HepG2 (cell line): Measurements from ENCODE around the gene CTNNBL1. TPM values are rescaled to one million over a fixed set of nuclear protein-coding genes. Genes with fewer than 3 reads are reported as not detected.

Experiments used
- ATAC-seq: fragments of 200-7000 bp; cut with Tn5 transposase; 3 replicates; pipeline ENCODE4 v1.9.1; 2020; ENCODE audit warnings: mild to moderate bottlenecking, moderate library complexity
- BruUV-seq: library from RNA; stranded (reverse); fragments of 400-500 nt; replicated peaks from 2 replicates; lab custom pipeline; 2021; lab: Mats Ljungman, UMichigan
- CTCF ChIA-PET: fragments of 300-600 bp; formaldehyde crosslinking; extraction: SDS; loops from one replicate; lab custom pipeline; 2021; ENCODE audit warnings: low total read pairs, inconsistent platforms, low intra/inter-chr PET ratio; lab: Yijun Ruan, JAX
- POLR2A ChIA-PET: fragments of 350-600 bp; sonication (Branson Sonifier 250); formaldehyde crosslinking; loops from one replicate; lab custom pipeline; 2020; ENCODE audit warnings: antibody characterized with exemption, inconsistent platforms; lab: Yijun Ruan, JAX
- DNase-seq: peaks from one replicate; pipeline ENCODE4 v3.0.0-alpha.2; 2015; ENCODE audit warnings: low spot score
- FAIRE-seq: peaks from 3 replicates; lab custom pipeline; 2011; peaks lifted over from hg19 to GRCh38; lab: Jason Lieb, UNC
- H2AFZ ChIP-seq: one replicate; pipeline ENCODE4 v1.6.1; 2011; ENCODE audit warnings: low read length, inconsistent platforms
- H3K27ac ChIP-seq: fragments of 300-600 bp; 3 replicates; pipeline ENCODE4 v1.8.0; 2011; ENCODE audit warnings: mixed run types, mild to moderate bottlenecking, mixed read lengths, low read length, inconsistent platforms; ENCODE audit not compliant: insufficient read depth; ENCODE audit errors: extremely low read length
- H3K27me3 ChIP-seq, 2 experiments: fragments of 200-600 bp in 1 of 2; 2 replicates in 1 of 2; 3 replicates in 1 of 2; pipeline versions ENCODE4 v1.6.0 to v1.8.0; 2011; ENCODE audit warnings: low read length in 2 of 2, mild to moderate bottlenecking in 2 of 2, moderate library complexity in 2 of 2, inconsistent platforms in 1 of 2; ENCODE audit not compliant: insufficient read depth in 2 of 2, control insufficient read depth in 1 of 2
- H3K36me3 ChIP-seq, 2 experiments: fragments of 200-600 bp in 1 of 2; replicated peaks in 1 of 2; 2 replicates in 1 of 2; 3 replicates in 1 of 2; pipeline versions ENCODE4 v1.5.1 to v1.8.0; 2011; ENCODE audit warnings: low read length in 2 of 2, inconsistent platforms in 1 of 2; ENCODE audit not compliant: insufficient read depth in 2 of 2, control insufficient read depth in 1 of 2
- H3K4me1 ChIP-seq: 2 replicates; pipeline ENCODE4 v1.5.1; 2012; ENCODE audit warnings: low read length, inconsistent platforms; ENCODE audit not compliant: insufficient read depth
- H3K4me2 ChIP-seq: 2 replicates; pipeline ENCODE4 v1.6.0; 2011; ENCODE audit warnings: low read depth, low read length, inconsistent platforms
- H3K4me3 ChIP-seq, 3 experiments: fragments of 200-600 bp in 1 of 3; sonication (generic), shearing (Covaris generic) in 1 of 3; replicated peaks in 1 of 3; 2 replicates each; pipeline ENCODE4 v1.5.1; 2011 to 2016; ENCODE audit warnings: low read length in 3 of 3, inconsistent platforms in 2 of 3, low read depth in 2 of 3, mild to moderate bottlenecking in 2 of 3, control low read depth in 1 of 3, mixed read lengths in 1 of 3; ENCODE audit not compliant: insufficient read depth in 1 of 3
- H3K79me2 ChIP-seq: one replicate; pipeline ENCODE4 v1.6.1; 2011; ENCODE audit warnings: low read length, inconsistent platforms; ENCODE audit not compliant: insufficient read depth
- H3K9ac ChIP-seq: 2 replicates; pipeline ENCODE4 v1.6.0; 2011; ENCODE audit warnings: mild to moderate bottlenecking, low read depth, low read length, inconsistent platforms; ENCODE audit not compliant: insufficient read depth
- H3K9me3 ChIP-seq: 2 replicates; pipeline ENCODE4 v1.5.1; 2012; ENCODE audit warnings: mild to moderate bottlenecking, low read length
- H4K20me1 ChIP-seq: 2 replicates; pipeline ENCODE4 v1.6.0; 2011; ENCODE audit warnings: inconsistent platforms, mild to moderate bottlenecking, low read length, moderate library complexity; ENCODE audit not compliant: insufficient read depth
- CBFB ChIP-seq: sonication (generic); formaldehyde crosslinking; IDR thresholded peaks from 2 replicates; pipeline ENCODE4 v1.4.0; 2020; ENCODE audit warnings: missing genetic modification reagents
- MYNN ChIP-seq: sonication (generic); formaldehyde crosslinking; IDR thresholded peaks from 2 replicates; pipeline ENCODE4 v1.4.0; 2020; ENCODE audit warnings: mild to moderate bottlenecking, low read depth, missing genetic modification reagents
- RCOR2 ChIP-seq: IDR thresholded peaks from 2 replicates; pipeline ENCODE4 v1.6.1; 2016; ENCODE audit warnings: missing biosample characterization, missing genetic modification reagents
- ZNF225 ChIP-seq: sonication (generic); formaldehyde crosslinking; IDR thresholded peaks from 2 replicates; pipeline ENCODE4 v1.4.0; 2020; ENCODE audit warnings: mild to moderate bottlenecking, missing genetic modification reagents
- ZNF510 ChIP-seq: sonication (generic); formaldehyde crosslinking; IDR thresholded peaks from 2 replicates; pipeline ENCODE4 v1.4.0; 2020; ENCODE audit warnings: low read depth, mild to moderate bottlenecking, missing genetic modification reagents
- ZNF761 ChIP-seq: sonication (generic); formaldehyde crosslinking; conservative IDR thresholded peaks from 2 replicates; pipeline ENCODE4 v1.4.0; 2020; ENCODE audit warnings: mild to moderate bottlenecking, missing genetic modification reagents
- WGBS: methylation state at CpG from one replicate; pipeline ENCODE4 v1.1.6; 2017; ENCODE audit warnings: low lambda C conversion rate; 5-methylcytosine and 5-hydroxymethylcytosine counted together
- in situ Hi-C: cut with HindIII; loops from 2 replicates; pipeline ENCODE4 v1.10.0; 2017; ENCODE audit warnings: low pct_unique_long_range_greater_than_20kb; ENCODE audit not compliant: extremely low pct_ligation_motif_present
- intact Hi-C: fragments of 100-400 bp; cut with micrococcal nuclease; formaldehyde crosslinking; loops from one replicate; pipeline ENCODE4 v1.10.0; 2022; ENCODE audit not compliant: unreplicated experiment
- polyA plus RNA-seq, 8 experiments: library from polyadenylated mRNA; depleted of rRNA in 3 of 8; stranded (reverse) in 7 of 8; unstranded in 1 of 8; fragments of >200 nt; fragmentation: Illumina TruSeq in 4 of 8; extraction: Trizol in 4 of 8; gene quantifications; 2 replicates each; pipeline versions ENCODE4 v1.2.1 to v1.2.3, GENCODE V29; 2011 to 2016; ENCODE audit warnings: low read depth in 4 of 8, missing spikeins in 1 of 8, mixed read lengths in 1 of 8; ENCODE audit not compliant: insufficient read depth in 1 of 8
- total RNA-seq, 5 experiments: library from RNA; depleted of rRNA; stranded (reverse); fragments of >200 nt; fragmentation: Illumina TruSeq; extraction: Trizol; gene quantifications; 2 replicates each; pipeline ENCODE4 v1.2.3, GENCODE V29; 2016; ENCODE audit warnings: low read depth in 1 of 5
- TF ChIP-seq, protein P1 (sequence below): fragments of 450-650 bp; IDR thresholded peaks from 2 replicates; pipeline ENCODE4 v1.6.1; 2017; ENCODE audit warnings: mild to moderate bottlenecking
- TF ChIP-seq, protein P2 (sequence below): IDR thresholded peaks from 2 replicates; pipeline ENCODE4 v1.6.1; 2016; ENCODE audit warnings: low read depth, control low read depth

Gene CTNNBL1
- total and polyA plus RNA-seq, 2 of the 13 experiments (the other 11 are each of a cell fraction or from before 2014, with no cell fraction given) = 49.3 to 94.6 TPM

DNA sequence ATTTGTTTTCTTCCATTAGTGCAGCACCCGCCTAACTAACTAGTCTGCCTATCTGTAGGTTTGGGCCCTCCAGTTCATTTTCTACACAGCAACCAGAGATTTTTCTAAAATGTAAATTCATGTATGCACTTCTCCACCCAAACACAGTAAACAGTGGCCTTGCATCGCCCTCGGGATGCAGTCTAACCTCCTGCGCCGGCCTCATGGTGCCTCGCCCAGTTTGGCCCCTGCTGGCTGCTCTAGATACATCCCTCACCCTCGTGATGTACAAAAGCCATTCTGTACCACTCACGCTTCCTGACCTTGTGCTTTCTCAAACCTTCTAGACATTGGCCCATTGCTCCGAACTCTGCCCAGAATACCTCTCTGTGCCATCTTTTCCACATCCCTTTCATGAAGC is 155.3 kb downstream of the CTNNBL1 start (continued):
- TF ChIP-seq, protein P1, sequence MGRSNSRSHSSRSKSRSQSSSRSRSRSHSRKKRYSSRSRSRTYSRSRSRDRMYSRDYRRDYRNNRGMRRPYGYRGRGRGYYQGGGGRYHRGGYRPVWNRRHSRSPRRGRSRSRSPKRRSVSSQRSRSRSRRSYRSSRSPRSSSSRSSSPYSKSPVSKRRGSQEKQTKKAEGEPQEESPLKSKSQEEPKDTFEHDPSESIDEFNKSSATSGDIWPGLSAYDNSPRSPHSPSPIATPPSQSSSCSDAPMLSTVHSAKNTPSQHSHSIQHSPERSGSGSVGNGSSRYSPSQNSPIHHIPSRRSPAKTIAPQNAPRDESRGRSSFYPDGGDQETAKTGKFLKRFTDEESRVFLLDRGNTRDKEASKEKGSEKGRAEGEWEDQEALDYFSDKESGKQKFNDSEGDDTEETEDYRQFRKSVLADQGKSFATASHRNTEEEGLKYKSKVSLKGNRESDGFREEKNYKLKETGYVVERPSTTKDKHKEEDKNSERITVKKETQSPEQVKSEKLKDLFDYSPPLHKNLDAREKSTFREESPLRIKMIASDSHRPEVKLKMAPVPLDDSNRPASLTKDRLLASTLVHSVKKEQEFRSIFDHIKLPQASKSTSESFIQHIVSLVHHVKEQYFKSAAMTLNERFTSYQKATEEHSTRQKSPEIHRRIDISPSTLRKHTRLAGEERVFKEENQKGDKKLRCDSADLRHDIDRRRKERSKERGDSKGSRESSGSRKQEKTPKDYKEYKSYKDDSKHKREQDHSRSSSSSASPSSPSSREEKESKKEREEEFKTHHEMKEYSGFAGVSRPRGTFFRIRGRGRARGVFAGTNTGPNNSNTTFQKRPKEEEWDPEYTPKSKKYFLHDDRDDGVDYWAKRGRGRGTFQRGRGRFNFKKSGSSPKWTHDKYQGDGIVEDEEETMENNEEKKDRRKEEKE = no peak
- TF ChIP-seq ZNF510 = no peak
- no peak for TF ChIP-seq MYNN (CRISPR knock-in tag)
- TF ChIP-seq, all 625 proteins: peak for 0

DNA sequence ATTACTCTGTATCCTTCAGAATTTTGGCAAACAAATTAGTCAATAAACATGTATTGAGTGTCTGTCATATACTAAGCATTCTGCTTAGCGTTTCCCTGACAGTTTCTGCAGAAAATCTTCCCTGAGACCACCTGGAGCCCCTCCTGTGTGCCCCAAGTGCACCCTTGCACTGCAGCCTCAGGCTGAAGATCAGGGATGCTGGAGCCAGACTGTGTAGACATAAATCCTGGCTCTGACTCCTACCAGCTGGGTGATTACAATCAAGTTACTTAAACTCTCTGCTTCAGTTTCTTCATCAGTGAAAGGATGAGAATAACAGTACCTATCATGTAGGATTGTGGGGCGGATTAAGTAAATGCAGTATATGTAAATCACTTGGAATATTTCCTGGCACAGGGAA is 155.7 kb downstream of the CTNNBL1 start:
- Histone ChIP-seq H3K36me3 (peaks cover 18 to 50% of the 10 kb centered on the region in 2 experiments), H3K9ac (no peak overlapping the region), H3K27ac (no peak overlapping the region), H3K4me1 (0 out of 2 replicates have a peak, but pooled peaks cover 5% of the 10 kb centered on the region), H3K79me2 (no peaks in the 10 kb centered on the region), H3K9me3 (no peaks in the 10 kb centered on the region), H2AFZ (no peak overlapping the region), H4K20me1 (no peaks in the 10 kb centered on the region), H3K4me2 (no peak overlapping the region), H3K4me3 (no peak overlapping the region), H3K27me3 (no peaks in the 10 kb centered on the region)
- FAIRE-seq (no peak), DNase-seq (no peak), ATAC-seq (no peak)
- CTCF ChIA-PET = no interaction called here
- POLR2A ChIA-PET = no interaction called here
- TF ChIP-seq ZNF761 (CRISPR knock-in tag) (no peak), ZNF225 (CRISPR knock-in tag) (no peak), RCOR2 (no peak), CBFB (CRISPR knock-in tag) (no peak)
- TF ChIP-seq, protein P2, sequence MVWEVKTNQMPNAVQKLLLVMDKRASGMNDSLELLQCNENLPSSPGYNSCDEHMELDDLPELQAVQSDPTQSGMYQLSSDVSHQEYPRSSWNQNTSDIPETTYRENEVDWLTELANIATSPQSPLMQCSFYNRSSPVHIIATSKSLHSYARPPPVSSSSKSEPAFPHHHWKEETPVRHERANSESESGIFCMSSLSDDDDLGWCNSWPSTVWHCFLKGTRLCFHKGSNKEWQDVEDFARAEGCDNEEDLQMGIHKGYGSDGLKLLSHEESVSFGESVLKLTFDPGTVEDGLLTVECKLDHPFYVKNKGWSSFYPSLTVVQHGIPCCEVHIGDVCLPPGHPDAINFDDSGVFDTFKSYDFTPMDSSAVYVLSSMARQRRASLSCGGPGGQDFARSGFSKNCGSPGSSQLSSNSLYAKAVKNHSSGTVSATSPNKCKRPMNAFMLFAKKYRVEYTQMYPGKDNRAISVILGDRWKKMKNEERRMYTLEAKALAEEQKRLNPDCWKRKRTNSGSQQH (CRISPR knock-in tag) = no peak
- 96% methylated on average over 2 of the region's 2 CpGs for WGBS
- intact Hi-C loops = no loop called here
- BruUV-seq = no TSS peak
- in situ Hi-C loops = no loop called here
